Mucosa of descending colon (tissue), 3 donors: ENCODE results near the gene PCYT1A. TPM values are rescaled to one million over a fixed set of nuclear protein-coding genes. Genes with fewer than 3 reads are reported as not detected.
"Not testable (repeated sequence)": the region's sequence is repeated elsewhere in the genome, so short reads cannot be mapped to it uniquely, and the experiment has no call there.

Source experiments
- ATAC-seq: fragments of 200-7000 bp; cut with Tn5 transposase; one replicate; pipeline ENCODE4 v1.9.1; 2020; ENCODE audit warnings: mild to moderate bottlenecking, moderate library complexity
- DNase-seq, 3 donors: peaks; one replicate each; pipeline ENCODE4 v3.0.0-alpha.2; 2020
- H3K36me3 ChIP-seq: fragments of 200-600 bp; one replicate; pipeline ENCODE4 v1.8.0; 2021; ENCODE audit warnings: low read depth, mild to moderate bottlenecking
- H3K4me1 ChIP-seq: fragments of 200-600 bp; one replicate; pipeline ENCODE4 v1.8.0; 2021; ENCODE audit warnings: low read depth, mild to moderate bottlenecking
- H3K4me3 ChIP-seq: fragments of 200-600 bp; one replicate; pipeline ENCODE4 v1.8.0; 2021; ENCODE audit warnings: mild to moderate bottlenecking
- H3K9me3 ChIP-seq: fragments of 200-600 bp; one replicate; pipeline ENCODE4 v1.8.0; 2021; ENCODE audit warnings: mild to moderate bottlenecking
- intact Hi-C, 2 donors: fragments of 100-400 bp; cut with DNase I in 1 of 2; cut with micrococcal nuclease in 1 of 2; formaldehyde crosslinking; loops; one replicate each; pipeline versions ENCODE4 v1.11.0 to v1.11.1; 2022; cut with DNase I, micrococcal nuclease
- total RNA-seq, 3 donors: library from RNA; stranded (reverse); fragmentation: NEBNext Ultra II Directional in 2 of 3; extraction: Animal tissue kit (Norgen Biotek cat#: 25700) in 2 of 3; gene quantifications; one replicate each; pipeline versions ENCODE4 v1.2.1 to v1.2.4, GENCODE V29; 2021 to 2023
- TF ChIP-seq, protein P1 (sequence below): fragments of 200-600 bp; IDR thresholded peaks from one replicate; pipeline ENCODE4 v1.8.0; 2022; ENCODE audit warnings: antibody characterized with exemption, mild to moderate bottlenecking
- donor health status: DM: no; HTN: no; CAD: no; lungs with moderate emphysema.
- donor health status: DM: no; HTN: no; CAD: no.
- donor health status: DM: no; HTN: yes; CAD: no.

Gene PCYT1A
- total RNA-seq, 3 donors from 2014 or later: 60.2 to 65.2 (median 60.4) TPM

DNA sequence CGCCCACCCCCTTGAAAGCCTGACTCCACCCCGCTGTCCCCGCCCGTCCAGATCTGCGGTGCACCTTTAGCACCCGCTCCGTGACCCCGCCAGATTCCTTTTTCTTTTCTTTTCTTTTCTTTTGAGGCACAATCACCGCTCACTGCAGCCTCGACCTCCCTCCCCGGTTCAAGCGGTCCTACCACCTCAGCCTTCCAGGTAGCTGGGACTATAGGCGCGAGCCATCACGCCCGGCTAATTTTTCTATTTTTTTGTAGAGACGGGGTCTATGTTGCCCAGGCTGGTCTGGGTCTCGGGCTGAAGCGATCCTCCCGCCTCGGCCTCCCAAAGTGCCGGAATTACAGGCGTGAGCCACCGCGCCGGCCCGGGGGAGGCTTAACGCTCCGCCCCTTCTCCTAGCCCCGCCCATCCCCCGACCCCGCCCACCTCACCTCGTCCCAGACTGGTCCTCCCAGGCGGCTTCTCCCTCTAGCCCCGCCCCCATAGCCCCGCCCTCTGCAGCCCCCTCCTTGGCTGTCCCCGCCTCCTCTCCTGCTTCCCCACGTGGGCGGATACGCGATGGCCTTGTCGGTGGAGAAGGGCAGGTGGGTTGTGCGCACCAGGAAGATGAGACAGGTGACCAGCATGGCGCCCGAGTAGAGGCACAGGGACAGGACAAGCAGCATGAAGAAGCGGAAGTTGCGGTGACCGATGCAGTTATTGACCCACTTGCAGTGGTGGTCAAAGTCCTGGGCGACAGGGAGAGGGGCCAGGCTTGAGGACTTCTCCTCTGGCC is 79.5 kb downstream of the PCYT1A start:
- DNase-seq: peak; percentile 66 to 85 (median 70)
- no peaks in the 10 kb centered on the region for H3K9me3 ChIP-seq
- intact Hi-C loops: no loop called here
- H3K4me1 ChIP-seq: peaks cover 3% of the 10 kb centered on the region
- ATAC-seq: peak; percentile 89
- TF ChIP-seq, protein P1, sequence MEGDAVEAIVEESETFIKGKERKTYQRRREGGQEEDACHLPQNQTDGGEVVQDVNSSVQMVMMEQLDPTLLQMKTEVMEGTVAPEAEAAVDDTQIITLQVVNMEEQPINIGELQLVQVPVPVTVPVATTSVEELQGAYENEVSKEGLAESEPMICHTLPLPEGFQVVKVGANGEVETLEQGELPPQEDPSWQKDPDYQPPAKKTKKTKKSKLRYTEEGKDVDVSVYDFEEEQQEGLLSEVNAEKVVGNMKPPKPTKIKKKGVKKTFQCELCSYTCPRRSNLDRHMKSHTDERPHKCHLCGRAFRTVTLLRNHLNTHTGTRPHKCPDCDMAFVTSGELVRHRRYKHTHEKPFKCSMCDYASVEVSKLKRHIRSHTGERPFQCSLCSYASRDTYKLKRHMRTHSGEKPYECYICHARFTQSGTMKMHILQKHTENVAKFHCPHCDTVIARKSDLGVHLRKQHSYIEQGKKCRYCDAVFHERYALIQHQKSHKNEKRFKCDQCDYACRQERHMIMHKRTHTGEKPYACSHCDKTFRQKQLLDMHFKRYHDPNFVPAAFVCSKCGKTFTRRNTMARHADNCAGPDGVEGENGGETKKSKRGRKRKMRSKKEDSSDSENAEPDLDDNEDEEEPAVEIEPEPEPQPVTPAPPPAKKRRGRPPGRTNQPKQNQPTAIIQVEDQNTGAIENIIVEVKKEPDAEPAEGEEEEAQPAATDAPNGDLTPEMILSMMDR: no peak
- H3K4me3 ChIP-seq: no peak overlapping the region
- no peaks in the 10 kb centered on the region for H3K36me3 ChIP-seq

DNA sequence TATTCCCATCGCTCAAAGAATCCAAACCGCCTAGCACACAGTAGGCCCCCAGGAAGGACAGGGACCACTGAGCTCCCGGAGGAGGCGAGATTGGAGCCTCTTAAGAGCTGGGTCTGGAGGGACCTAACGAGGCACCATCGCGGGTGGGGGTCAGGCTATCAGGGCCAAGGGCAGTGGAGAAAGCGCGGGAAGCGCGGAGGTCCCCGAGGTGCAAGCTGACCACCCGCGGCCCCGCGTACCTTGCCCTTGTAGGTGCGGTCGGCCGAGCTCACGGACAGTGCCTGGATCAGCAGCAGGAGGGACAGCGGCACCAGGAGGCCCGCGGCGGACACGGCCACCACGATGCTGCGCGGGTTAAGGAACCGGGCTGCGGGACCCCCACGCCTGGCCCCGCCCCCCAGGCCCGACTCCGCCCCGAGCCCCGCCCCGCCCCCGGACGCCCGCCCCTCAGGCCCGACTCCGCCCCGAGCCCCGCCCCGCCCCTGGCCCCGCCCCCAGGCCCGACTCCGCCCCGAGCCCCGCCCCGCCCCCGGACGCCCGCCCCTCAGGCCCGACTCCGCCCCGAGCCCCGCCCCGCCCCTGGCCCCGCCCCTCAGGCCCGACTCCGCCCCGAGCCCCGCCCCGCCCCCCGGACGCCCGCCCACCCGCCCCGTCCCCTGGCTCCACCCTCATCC is 80.2 kb downstream of the PCYT1A start:
- Histone ChIP-seq H3K4me3 (no peak overlapping the region), H3K36me3 (no peaks in the 10 kb centered on the region), H3K9me3 (no peaks in the 10 kb centered on the region), H3K4me1 (peaks cover 3% of the 10 kb centered on the region)
- TF ChIP-seq, protein P1: no peak
- DNase-seq (peak in 1 of 3 donors; percentile 82), ATAC-seq (peak; percentile 49)
- intact Hi-C loops: no loop called here

DNA sequence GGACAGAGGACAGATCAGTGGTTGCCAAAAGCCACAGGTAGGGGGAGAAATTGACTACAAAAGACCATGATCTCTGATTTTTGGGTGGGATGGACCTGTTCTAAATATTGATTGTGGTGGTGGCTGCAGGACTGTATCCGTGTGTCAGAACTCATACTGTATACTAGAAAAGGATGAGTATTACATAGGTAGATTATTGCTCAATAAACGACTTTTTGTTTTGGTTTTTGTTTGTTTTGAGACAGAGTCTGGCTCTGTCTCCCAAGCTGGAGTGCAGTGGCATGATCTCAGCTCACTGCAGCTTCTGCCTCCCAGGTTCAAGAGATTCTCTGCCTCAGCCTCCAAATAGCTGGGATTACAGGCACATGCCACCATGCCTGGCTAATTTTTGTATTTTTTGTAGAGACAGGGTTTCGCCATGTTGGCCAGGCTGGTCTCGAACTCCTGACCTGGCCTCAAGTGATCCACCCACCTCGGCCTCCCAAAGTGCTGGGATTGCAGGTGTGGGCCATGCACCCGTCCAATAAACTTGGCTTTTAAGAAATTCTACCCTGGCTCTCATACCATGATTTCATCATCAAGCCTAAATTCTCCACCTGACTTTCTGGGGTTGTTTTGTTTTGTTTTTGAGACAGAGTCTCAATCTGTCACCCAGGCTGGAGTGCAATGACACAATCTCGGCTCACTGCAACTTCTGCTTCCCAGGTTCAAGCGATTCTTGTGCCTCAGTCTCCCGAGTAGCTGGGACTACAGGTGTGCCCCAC is 81.9 kb downstream of the PCYT1A start:
- DNase-seq, H3K36me3 ChIP-seq, H3K4me3 ChIP-seq, H3K4me1 ChIP-seq, ATAC-seq, intact Hi-C loops, H3K9me3 ChIP-seq: not testable (repeated sequence)

DNA sequence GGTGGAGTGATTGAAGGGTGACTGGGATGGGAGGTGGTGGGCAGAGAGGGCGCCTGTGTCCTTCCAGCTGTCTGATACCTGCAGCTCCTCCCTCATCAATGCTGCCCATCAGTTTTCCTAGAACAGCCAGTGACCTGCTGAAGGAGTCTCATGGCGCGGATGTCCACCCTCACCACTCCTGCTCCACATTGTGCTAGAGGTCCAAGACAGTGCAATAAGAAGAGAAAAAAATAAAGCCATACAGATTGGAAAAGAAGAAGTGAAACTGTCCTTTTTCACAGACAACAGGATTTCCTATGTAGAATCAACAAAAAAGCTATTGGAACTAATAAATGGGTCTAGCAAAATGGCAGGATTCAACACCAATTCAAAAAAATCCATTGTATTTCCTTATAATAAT is 83.7 kb downstream of the PCYT1A start:
- no peaks in the 10 kb centered on the region for H3K36me3 ChIP-seq
- intact Hi-C loops: no loop called here
- TF ChIP-seq, protein P1: no peak
- no peak for ATAC-seq
- H3K9me3 ChIP-seq: no peaks in the 10 kb centered on the region
- no peak overlapping the region for H3K4me3 ChIP-seq
- H3K4me1 ChIP-seq: peaks cover 3% of the 10 kb centered on the region
- peak in 1 of 3 donors; percentile 1 for DNase-seq

DNA sequence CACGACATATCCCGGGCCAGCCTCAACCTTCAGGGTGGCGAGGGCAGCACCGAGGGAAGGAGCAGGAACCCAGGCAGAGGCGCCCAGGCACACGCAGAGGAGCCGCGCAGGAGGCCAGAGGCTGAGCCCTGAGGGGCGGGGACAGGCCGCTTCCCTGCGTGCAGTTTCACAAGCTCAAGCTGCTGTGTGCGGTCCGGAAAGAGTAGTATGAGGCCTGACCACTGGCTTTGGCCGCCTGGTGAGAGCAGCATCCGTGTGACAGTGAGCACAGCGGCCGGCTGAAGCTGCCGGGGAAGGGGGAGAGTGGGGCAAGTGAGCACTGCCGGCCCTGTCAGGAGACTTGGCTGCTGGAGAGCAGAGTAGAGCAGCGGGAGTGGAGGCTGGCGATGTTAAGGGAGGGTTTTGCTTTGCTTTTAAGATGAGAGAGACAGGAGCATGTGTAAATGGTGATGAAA is 85.0 kb downstream of the PCYT1A start:
- intact Hi-C loops: no loop called here
- ATAC-seq (peak; percentile 64), DNase-seq (peak in 2 of 3 donors; percentile 33 to 70)
- Histone ChIP-seq H3K9me3 (no peaks in the 10 kb centered on the region), H3K36me3 (no peaks in the 10 kb centered on the region), H3K4me3 (no peak overlapping the region), H3K4me1 (no peaks in the 10 kb centered on the region)
- TF ChIP-seq, protein P1: no peak
